Parathyroid adenoma (tissue), 2 donors: ENCODE measurements around the gene CDC25B.

Experiments used
- H2AFZ ChIP-seq: fragments of 300-600 bp; sonication (generic); one replicate; pipeline ENCODE4 v1.7.0; 2017; ENCODE audit warnings: antibody characterized with exemption, mild to moderate bottlenecking
- H3K27ac ChIP-seq: fragments of 300-600 bp; sonication (generic); one replicate; pipeline ENCODE4 v1.7.0; 2017
- H3K27me3 ChIP-seq: fragments of 300-600 bp; sonication (generic); one replicate; pipeline ENCODE4 v1.7.0; 2017; ENCODE audit warnings: low read length; ENCODE audit not compliant: control insufficient read depth, insufficient read depth
- H3K36me3 ChIP-seq: fragments of 300-600 bp; sonication (generic); one replicate; pipeline ENCODE4 v1.7.0; 2017; ENCODE audit warnings: low read length; ENCODE audit not compliant: control insufficient read depth, insufficient read depth
- H3K4me1 ChIP-seq: fragments of 300-600 bp; sonication (generic); one replicate; pipeline ENCODE4 v1.7.0; 2017; ENCODE audit warnings: control low read depth
- H3K4me2 ChIP-seq: fragments of 300-600 bp; sonication (generic); one replicate; pipeline ENCODE4 v1.7.0; 2017; ENCODE audit warnings: low read length
- H3K4me3 ChIP-seq: fragments of 300-600 bp; sonication (generic); one replicate; pipeline ENCODE4 v1.7.0; 2017; ENCODE audit warnings: low read depth, low read length
- H3K79me2 ChIP-seq: fragments of 300-600 bp; sonication (generic); one replicate; pipeline ENCODE4 v1.7.0; 2017; ENCODE audit warnings: control low read depth
- H3K9ac ChIP-seq: fragments of 300-600 bp; sonication (generic); one replicate; pipeline ENCODE4 v1.7.0; 2017; ENCODE audit warnings: mild to moderate bottlenecking
- H3K9me3 ChIP-seq: fragments of 300-600 bp; sonication (generic); one replicate; pipeline ENCODE4 v1.7.0; 2017; ENCODE audit warnings: low read length; ENCODE audit not compliant: control insufficient read depth
- CTCF ChIP-seq: fragments of 300-600 bp; sonication (generic); IDR thresholded peaks from one replicate; pipeline ENCODE4 v1.7.0; 2017; ENCODE audit warnings: antibody characterized with exemption, mild to moderate bottlenecking
- donor health status: primary hyperparathyroidism.

CDC25B gene

GRCh38 chr20:3753098-3753497, 43.0 kb upstream of the CDC25B start:
- H3K36me3 ChIP-seq = no peaks in the 10 kb centered on the region
- no peaks in the 10 kb centered on the region for H3K79me2 ChIP-seq
- H3K9ac ChIP-seq = no peak overlapping the region
- H3K4me2 ChIP-seq = no peak overlapping the region
- H3K9me3 ChIP-seq = no peaks in the 10 kb centered on the region
- H3K4me1 ChIP-seq = no peaks in the 10 kb centered on the region
- no peak overlapping the region for H3K4me3 ChIP-seq
- H3K27me3 ChIP-seq = peaks cover 5% of the 10 kb centered on the region
- no peak overlapping the region for H2AFZ ChIP-seq
- H3K27ac ChIP-seq = no peak overlapping the region
- TF ChIP-seq CTCF = peak; percentile 79

- H3K27me3 ChIP-seq = peaks cover 5% of the 10 kb centered on the region
- H3K79me2 ChIP-seq = no peaks in the 10 kb centered on the region
- H3K4me2 ChIP-seq = no peak overlapping the region
- H3K9me3 ChIP-seq = no peaks in the 10 kb centered on the region
- no peak overlapping the region for H3K27ac ChIP-seq
- no peak overlapping the region for H3K4me3 ChIP-seq
- no peaks in the 10 kb centered on the region for H3K4me1 ChIP-seq
- H2AFZ ChIP-seq = no peak overlapping the region
- TF ChIP-seq CTCF = no peak
- no peaks in the 10 kb centered on the region for H3K36me3 ChIP-seq
- no peak overlapping the region for H3K9ac ChIP-seq
Observed at GRCh38 chr20:3753501-3754275, 42.4 kb upstream of the CDC25B start.

DNA sequence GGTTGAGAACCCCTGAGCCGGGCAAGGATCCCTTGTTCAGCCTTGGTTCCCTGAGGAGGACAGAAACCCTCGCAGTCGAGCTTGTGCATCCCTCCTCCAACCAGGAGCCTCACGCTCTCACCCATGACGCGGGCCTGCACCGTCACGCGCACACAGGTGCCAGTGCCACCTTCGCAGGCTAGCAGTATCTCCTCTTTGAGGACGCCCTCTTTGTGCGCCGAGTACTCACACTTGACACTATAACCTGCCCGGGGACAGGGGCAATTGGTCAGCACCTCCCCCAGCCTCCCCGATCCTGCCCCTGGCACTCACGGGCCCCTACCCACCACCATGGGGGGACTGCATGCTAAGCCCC, 41.9 kb upstream of the CDC25B start:
- no peaks in the 10 kb centered on the region for H3K36me3 ChIP-seq
- no peak overlapping the region for H3K9ac ChIP-seq
- H3K27me3 ChIP-seq = peaks cover 5% of the 10 kb centered on the region
- no peak overlapping the region for H3K4me3 ChIP-seq
- H3K9me3 ChIP-seq = no peaks in the 10 kb centered on the region
- H2AFZ ChIP-seq = no peak overlapping the region
- no peak overlapping the region for H3K4me2 ChIP-seq
- H3K27ac ChIP-seq = no peak overlapping the region
- no peaks in the 10 kb centered on the region for H3K79me2 ChIP-seq
- TF ChIP-seq CTCF = no peak
- no peaks in the 10 kb centered on the region for H3K4me1 ChIP-seq

DNA sequence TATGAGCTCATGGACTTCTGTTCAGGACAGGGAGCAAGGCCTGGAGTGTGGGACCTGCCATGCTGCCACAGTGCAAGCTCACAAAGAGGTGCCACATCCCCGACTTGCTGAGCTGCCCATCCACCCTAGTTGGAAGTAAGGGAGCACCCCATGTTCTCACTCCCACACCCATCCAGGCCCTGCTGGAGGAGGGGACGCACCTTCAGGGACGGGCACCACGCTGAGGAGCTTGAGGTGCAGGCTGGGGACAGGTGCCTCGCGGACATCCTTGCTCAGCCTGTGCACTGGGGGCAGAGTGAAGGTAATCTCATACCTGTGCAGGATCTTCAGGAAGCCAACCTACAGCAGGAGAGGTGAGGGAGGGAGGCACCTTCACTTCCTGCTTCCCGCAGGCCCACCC, 40.8 kb upstream of the CDC25B start:
- Histone ChIP-seq H3K4me3 (no peak overlapping the region), H3K9me3 (no peaks in the 10 kb centered on the region), H2AFZ (no peak overlapping the region), H3K27me3 (peaks cover 2% of the 10 kb centered on the region), H3K9ac (no peak overlapping the region), H3K4me1 (no peaks in the 10 kb centered on the region), H3K79me2 (no peaks in the 10 kb centered on the region), H3K4me2 (no peak overlapping the region), H3K27ac (no peak overlapping the region), H3K36me3 (no peaks in the 10 kb centered on the region)
- TF ChIP-seq CTCF = no peak
